ENCODE data around the gene PGLYRP3.

DNA sequence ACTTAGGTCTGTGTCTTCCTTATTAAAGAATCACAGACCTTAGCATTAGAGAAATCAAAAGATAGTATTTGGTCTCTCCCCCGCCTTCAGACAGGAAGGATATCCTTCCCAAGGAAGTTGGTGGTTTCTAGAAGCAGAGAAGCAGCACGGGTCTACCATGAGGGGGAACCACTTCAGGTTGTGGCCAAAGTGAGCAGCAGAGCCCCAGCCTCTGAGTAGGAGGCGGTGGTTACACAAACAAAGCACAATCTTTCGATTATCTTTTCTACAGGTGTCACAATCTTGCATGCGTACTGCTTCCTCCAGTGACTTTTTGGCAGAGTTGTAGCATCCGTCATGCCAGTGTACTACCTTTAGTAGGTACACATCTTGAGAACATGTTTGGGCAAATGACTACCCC lies 27.1 kb upstream of the PGLYRP3 start:
- no peak for TF ChIP-seq CTCF (IDR thresholded peaks at IDR 0.05)
- TF ChIP-seq POLR2A (IDR thresholded peaks at IDR 0.05), result no peak

Data from body of pancreas (tissue), 4 donors.